ENCODE data around the gene DCXR.

GRCh38 chr17:82013341-82013740, 24.2 kb downstream of the DCXR start:
- TF ChIP-seq CTCF (IDR thresholded peaks at IDR 0.05) (no peak), EZH2 (IDR thresholded peaks at IDR 0.05; ENCODE audit: borderline replicate concordance, insufficient read depth, low read depth, low read length, poor library complexity, severe bottlenecking) (no peak)

Data from B cell (primary cell).